IPS-11a (cell line): ENCODE data around the gene MRPL55.

Experiments
- H3K4me3 ChIP-seq: one replicate; pipeline ENCODE4 v1.5.1; 2013; ENCODE audit warnings: low read depth, low read length, control low read depth

MRPL55 gene

DNA sequence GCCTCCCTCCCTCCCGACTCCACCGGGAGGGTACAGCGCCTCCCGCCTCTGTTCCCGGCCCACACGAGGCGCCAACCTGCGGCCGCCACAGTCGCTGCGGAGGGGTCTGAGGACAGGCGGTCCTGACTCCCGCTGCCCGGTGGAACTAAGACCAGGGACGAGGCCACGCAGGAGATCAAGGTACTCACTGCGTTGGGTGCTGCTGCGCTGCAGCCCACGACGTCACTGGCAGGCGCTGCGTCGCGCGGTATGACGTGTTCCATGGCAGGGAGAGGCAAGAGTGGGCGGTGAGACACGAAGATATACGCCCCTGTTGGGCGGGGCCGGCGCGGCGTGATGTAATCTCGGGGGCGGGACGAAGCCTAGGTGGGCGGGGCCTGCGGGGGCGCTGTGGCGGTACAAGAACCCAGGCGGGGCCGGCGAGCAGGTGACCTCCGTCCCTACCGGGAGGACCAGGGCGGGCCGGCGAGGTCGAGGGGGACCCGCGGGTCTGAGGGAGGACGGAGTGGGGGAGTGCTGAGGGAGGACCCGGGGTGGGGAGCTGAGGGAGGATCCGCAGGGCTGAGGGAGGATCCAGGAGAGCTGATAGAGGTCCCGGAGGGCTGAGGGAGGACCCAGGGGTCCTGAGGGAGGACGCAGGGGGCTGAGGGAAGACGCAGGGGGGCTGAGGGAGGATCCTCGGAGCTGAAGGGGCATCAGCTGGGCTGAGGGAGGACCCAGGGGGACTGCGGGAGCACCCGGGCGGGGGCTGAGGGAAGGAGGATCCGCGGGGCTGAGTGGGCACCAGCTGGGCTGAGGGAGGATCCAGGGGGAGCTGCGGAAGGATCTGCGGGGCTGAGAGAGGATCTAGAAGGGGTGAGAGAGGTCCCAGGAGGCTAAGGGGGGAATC, at the start of gene MRPL55:
Gene MRPL55 (minus strand): TSS at position 227 of the 889 bp plus-strand sequence. CDS start 1,039 bp downstream, outside the sequence.
- H3K4me3 ChIP-seq = peak within 1 kb of the TSS; percentile 97

DNA sequence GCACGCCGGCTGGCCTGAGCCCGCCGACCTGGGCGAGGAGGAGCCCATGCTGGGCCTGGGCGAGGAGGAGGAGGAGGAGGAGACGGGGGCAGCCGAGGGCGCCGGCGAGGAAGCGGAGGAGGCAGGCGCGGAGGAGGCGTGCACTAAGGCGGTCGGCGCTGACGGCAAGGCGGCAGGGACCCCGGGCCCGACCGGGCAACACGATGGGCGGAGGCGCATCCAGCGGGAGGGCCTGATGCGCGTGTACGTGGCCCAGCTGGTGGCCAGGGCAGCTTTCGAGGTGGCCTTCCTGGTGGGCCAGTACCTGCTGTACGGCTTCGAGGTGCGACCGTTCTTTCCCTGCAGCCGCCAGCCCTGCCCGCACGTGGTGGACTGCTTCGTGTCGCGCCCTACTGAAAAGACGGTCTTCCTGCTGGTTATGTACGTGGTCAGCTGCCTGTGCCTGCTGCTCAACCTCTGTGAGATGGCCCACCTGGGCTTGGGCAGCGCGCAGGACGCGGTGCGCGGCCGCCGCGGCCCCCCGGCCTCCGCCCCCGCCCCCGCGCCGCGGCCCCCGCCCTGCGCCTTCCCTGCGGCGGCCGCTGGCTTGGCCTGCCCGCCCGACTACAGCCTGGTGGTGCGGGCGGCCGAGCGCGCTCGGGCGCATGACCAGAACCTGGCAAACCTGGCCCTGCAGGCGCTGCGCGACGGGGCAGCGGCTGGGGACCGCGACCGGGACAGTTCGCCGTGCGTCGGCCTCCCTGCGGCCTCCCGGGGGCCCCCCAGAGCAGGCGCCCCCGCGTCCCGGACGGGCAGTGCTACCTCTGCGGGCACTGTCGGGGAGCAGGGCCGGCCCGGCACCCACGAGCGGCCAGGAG, 49.3 kb upstream of the MRPL55 start:
- no peak overlapping the region for H3K4me3 ChIP-seq

- no peak overlapping the region for H3K4me3 ChIP-seq
Measured at GRCh38 chr1:228157729-228158126, 48.6 kb upstream of the MRPL55 start.

DNA sequence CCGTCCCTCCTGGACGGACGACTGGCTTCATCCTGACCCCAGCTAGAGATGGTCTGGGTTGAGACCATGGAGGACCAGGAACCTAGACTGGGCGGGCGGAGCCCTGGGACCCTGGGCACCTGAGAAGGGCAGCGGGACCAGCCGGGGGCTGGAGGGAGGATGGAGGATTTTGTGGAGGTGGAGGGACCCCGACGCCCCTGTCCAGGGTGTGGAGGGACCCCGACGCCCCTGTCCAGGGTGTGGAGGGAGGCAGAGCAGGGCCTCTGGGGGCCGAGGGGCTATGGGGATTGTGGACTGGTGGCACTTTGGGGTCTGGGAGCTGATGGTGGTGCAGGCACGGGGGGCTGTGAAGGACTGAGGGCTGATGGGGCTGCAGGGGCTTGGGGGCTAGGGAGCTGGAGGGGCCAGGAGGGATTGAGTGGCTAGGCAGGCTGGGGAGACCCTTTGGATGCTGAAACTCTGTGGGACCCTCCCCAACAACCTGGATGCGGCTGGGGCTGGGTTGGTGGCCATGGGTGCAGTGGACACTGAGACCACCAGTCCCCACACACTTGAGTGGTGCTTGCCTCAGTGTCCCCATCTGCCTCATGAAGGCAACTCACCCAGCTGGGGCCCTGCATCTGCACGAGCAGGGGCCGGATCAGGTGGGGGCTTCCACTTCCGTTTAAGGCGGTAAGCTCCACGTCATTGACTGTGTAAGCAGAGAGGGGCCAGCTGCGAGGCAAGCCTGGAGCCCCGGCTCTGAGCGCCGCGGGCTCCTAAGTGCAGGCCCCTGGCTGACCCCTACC, 48.0 kb upstream of the MRPL55 start:
- no peak overlapping the region for H3K4me3 ChIP-seq

DNA sequence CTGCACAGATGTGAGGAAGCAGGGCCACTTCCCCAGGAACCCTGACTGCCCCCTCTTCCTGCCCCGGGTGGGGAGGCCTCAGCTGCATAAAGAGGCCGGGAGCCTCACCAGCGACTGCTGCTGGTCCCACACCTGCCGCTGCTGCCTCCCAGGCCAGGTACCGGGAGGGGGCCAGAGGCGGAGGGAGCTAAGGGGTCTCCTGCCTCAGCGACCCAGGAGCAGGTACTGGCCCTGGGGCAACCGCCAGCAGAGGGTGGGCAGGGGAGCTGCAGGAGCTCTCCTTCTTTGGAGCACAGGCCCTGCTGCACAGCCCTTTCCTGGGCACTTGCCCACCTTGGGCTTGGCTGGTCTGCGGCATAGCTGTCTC, 47.4 kb upstream of the MRPL55 start:
- no peak overlapping the region for H3K4me3 ChIP-seq

GRCh38 chr1:228155596-228156514, 46.8 kb upstream of the MRPL55 start:
- H3K4me3 ChIP-seq = no peak overlapping the region

GRCh38 chr1:228154670-228155571, 45.8 kb upstream of the MRPL55 start:
- H3K4me3 ChIP-seq = no peak overlapping the region

DNA sequence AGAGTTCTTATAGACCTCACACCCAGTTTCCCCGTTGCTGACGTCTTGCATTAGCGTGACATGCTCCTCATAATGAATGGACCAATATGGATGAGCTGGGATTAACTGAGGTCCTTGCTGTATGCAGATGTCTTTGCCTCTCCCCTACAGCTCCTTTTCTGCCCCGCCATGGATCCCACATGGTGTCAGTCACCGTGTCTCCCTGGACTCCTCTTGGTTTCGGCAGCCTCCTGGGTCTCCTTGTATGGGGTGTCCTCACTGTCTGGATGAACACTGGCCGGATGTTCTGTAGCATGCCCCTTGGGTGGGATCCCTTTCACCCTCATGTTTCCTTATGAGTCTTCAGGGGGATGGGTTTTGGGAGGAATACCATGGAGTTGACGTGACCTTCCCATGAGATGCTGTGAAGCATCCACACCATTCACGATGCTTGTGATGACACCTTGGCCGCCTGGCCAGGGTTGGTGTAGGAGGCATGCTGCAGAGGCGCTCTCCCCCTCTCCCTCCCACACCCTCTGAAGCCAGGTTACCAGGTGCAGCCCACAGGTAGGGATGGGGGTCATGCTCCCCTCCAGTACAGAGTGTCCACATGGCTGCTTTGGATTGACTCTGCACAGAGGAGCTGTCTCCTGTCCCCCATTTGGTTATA, 45.0 kb upstream of the MRPL55 start:
- H3K4me3 ChIP-seq = no peak overlapping the region

DNA sequence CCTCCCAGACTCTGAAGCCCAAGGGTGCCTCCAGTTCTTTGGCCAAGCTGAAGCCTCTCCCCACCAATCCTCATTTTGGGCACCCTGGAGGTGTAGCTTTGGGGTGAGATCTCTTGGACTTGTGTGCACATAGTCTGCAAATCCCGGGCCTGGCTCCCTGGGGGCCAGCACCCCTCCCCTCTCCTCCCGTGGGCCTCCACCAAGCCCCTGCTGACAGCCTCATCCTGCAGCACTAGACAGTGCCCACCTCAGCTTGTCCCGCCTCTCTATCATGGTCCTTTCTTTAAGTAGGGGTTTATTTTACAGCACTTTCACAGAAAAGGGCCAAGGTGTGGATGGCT, 43.8 kb upstream of the MRPL55 start:
- no peak overlapping the region for H3K4me3 ChIP-seq

GRCh38 chr1:228152097-228152917, 43.2 kb upstream of the MRPL55 start:
- no peak overlapping the region for H3K4me3 ChIP-seq

- H3K4me3 ChIP-seq = no peak overlapping the region
Measured at GRCh38 chr1:228151180-228151925, 42.3 kb upstream of the MRPL55 start.

DNA sequence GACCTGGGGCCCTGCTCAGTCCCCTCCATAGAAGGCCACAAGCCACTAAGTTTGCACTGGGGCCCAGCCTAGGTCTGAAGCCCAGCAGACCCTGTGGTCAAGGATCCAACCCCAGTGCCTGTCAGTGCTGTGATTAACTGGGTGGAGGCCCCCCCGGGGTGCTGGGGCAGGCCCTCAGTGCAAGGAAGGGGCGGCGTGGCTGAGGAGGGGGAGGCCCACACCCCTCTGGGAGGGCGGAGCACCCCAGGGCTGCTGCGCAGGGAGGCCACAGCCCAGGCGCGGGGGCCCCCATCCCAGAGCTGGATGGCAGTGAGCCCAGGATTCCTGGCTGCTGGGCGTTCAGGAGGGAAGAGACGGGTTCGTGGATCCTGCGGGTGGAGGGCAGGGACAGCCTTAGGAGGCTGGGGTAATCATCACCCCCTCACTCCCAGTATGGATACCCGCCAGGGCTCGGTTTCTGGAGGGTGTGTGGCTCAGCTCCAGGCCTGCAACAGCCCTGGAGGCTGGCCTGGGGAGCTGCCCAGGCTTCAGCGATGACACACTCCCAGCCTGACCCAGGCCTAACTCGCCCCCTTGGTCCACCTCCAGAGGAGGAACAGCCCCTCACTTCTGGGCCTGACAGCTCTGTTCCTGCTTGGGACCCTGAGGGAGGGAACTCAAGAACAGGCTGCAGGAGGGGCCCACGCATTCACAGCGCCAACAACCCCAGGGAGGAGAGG, 41.5 kb upstream of the MRPL55 start:
- H3K4me3 ChIP-seq = no peak overlapping the region

DNA sequence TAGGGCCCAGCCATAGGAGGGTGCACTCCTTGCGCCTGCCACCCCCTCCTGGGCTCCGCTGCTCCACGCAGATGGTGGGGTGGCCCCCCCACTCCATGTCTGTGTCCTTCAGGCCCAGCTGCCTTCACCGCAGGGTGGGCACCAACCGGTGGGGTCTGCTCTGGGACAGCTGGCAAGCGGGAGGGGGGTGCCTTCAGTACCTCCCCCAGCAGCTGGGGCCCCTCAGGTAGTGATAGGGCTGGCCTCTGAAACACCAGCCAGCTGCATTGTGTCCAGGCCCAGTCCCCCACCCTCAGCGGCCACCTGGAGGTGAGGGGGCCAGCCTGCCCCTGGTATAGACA, 41.0 kb upstream of the MRPL55 start:
- H3K4me3 ChIP-seq = no peak overlapping the region

DNA sequence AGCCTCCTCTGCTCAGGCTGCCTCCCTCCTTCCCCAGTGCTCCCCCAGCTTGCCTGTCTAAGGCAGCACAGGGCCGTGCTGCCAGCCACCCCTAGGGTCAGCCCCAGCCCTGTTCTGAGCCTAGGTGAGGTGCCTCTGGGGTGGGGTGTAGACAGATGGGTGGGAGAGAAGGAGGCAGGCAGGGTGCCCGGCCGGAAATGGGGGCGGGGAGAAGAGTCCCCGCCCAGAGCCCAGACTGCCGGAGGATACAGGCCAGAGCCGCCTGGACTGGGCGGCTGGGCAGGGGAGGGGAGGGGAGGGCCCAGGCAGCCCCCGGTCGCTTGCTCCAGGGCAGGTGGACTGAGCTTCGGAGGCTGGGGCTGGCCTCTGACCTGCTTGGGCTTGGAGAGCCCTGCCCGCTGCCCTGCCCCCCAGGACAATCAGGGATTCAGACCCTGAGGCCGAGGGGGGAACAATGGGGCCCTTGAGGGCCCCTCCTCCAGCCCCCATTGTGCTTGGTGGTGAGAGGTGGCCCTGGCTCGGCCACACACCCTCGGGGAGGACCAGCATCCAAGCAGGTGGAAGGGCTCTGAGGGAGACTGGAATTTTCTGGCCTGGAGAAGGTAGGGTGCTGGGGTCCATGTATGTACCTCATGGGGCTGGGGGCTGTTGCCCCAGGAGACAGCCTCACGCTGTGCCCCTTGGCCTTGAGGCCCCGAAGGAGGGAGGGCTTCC, 40.5 kb upstream of the MRPL55 start, which contains the start of gene GJC2:
Gene GJC2 (plus strand): TSS at position 525 of the 714 bp plus-strand sequence. CDS start 7,829 bp downstream, outside the sequence.
- no peak within 1 kb of the TSS for H3K4me3 ChIP-seq

DNA sequence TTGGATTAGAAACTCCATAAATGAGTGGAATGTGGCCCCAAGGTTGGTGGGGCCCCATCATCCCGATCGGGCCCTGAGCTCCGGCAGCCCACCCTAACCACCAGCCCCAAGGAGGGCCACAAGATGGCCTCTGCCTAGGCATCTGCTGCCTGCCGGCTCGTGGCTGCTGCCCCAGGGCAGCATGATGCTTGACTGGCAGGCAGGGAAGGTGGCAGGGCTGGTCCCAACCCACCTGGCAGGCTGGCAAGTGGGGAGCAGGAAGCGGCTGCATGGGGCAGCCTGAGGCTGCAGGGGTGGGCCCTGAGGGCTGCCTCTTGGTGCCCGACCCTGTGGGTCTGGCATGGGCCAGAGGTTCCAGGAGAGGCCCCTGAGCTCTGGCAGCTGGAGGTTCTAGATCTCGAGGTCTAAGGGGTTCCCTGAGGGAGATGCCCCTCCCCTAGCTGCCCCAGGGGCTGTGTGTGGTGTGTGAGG, 39.9 kb upstream of the MRPL55 start:
- no peak overlapping the region for H3K4me3 ChIP-seq
